ENCODE data around the gene CEL.

GRCh38 chr9:133071484-133072150 lies 9.8 kb downstream of the CEL start:
- TF ChIP-seq EZH2 (IDR thresholded peaks at IDR 0.05; ENCODE audit: low read length, missing control alignments) (no peak), CTCF (conservative IDR thresholded peaks at IDR 0.05 in 1 of 2, IDR thresholded peaks at IDR 0.05 in 1 of 2; ENCODE audit: low read depth in 1 of 2, low read length in 2 of 2) (no peak)

Measured in fibroblast of lung (primary cell).